Measurements from ENCODE around the gene PINLYP.

The PINLYP gene

DNA sequence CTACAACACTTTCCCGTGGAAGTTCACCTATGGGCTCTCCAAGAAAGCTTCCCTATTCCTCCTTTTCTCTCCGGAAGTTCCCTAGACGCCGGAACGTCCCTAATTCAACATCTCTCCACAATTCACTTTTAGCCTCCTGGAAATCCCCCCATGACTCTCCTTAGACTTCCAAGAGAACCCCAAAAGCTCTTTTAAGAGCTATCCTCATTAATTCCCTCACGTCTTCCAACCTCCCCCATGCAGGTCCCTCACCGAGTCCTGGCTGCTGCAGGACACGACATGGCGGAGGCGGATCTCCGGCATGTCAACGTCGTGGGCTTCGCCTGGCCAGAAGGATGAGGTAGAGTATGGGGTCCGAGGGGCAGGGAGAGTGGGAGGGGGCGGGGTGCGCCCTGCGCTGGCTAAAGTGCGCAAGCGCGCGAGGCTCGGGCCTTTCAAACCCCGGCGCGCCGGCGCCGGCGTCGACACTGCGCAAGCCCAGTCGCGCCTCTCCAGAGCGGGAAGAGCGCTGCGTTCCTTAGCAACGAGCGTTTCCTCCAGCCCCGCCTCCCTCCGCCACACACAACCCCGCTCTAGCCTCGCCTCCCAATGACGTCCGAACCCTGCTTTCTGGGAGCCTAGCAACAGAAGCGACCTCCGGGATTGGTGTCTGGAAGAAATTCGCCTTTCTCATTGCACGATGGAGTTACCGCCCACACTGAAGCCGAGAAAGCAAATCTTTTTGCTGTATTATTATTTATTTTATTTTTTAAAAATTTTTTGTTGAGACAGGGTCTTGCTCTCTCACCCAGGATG, at the start of gene PINLYP, which contains the start of gene XRCC1:
Gene PINLYP, plus strand, starts transcription at position 646 of the 795 bp plus-strand sequence. CDS start 1,391 bp downstream, outside the sequence.
Gene XRCC1, minus strand, starts transcription at position 372 of the 795 bp plus-strand sequence. Its CDS starts 69 bp downstream, at position 303.
- Mint-ChIP-seq H3K4me3 (peak within 1 kb of the TSS; percentile 98), H3K27ac (peak within 1 kb of the TSS; percentile 95), H3K4me1 (ENCODE audit: low read depth) (peaks cover 18% of the 10 kb centered on the region), H3K9me3 (no peaks in the 10 kb centered on the region), H3K27me3 (ENCODE audit: low read depth) (peaks cover 2% of the 10 kb centered on the region), H3K36me3 (ENCODE audit: low read depth) (peaks cover 6% of the 10 kb centered on the region)
- DNase-seq (ENCODE audit: low spot score), result peak; percentile 95

DNA sequence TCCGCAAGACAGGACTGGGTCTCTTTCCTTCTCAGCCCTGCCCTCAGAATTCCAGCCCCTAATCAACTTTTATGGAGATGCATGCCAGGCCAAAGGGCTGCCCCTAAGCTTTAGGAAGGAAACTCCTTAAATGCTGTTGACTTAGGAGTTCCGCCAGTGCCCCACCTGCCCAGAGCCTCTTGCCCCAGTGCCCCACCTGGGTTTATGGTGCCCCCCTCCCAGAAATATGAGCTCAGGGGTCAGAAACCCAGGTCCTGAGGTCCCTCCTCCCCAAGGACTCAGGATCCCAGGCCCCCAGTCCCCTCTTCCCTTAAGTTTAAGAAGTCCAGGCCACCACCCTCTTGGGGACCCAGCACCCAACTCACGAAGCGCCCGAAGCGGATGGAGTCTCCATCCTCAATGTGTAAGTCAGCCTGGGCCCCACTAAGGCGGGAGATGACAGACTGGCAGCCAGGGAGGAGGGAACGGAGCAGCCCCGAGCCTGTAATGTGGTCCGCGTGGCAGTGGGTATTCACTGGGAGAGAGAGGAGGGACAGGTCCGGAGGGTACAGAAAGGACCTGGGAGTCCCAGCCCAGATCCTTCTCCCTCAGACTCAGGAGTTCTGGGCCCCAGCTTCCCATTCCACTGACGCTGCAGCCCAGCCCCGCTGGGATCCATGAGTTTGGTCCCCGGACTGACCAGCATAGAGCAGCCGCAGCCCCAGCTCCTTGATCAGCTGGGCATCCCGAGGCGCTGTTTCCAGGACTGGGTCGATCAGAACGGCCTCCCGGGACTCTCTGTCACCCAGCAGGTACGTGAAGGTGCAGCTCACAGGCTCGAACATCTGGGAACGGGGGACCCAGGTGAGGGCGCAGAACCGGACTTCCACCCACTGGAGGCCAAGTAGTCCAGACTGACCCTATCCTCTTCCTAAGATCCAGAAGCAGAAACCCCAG, 49.5 kb upstream of the PINLYP start:
- no peaks in the 10 kb centered on the region for H3K27me3 Mint-ChIP-seq (ENCODE audit: low read depth)
- H3K4me3 Mint-ChIP-seq, result peak overlapping the region; percentile 78
- H3K27ac Mint-ChIP-seq, result peak overlapping the region; percentile 69
- peaks cover 6% of the 10 kb centered on the region for H3K36me3 Mint-ChIP-seq (ENCODE audit: low read depth)
- no peak for DNase-seq (ENCODE audit: low spot score)
- peaks cover 26% of the 10 kb centered on the region for H3K4me1 Mint-ChIP-seq (ENCODE audit: low read depth)
- no peaks in the 10 kb centered on the region for H3K9me3 Mint-ChIP-seq

DNA sequence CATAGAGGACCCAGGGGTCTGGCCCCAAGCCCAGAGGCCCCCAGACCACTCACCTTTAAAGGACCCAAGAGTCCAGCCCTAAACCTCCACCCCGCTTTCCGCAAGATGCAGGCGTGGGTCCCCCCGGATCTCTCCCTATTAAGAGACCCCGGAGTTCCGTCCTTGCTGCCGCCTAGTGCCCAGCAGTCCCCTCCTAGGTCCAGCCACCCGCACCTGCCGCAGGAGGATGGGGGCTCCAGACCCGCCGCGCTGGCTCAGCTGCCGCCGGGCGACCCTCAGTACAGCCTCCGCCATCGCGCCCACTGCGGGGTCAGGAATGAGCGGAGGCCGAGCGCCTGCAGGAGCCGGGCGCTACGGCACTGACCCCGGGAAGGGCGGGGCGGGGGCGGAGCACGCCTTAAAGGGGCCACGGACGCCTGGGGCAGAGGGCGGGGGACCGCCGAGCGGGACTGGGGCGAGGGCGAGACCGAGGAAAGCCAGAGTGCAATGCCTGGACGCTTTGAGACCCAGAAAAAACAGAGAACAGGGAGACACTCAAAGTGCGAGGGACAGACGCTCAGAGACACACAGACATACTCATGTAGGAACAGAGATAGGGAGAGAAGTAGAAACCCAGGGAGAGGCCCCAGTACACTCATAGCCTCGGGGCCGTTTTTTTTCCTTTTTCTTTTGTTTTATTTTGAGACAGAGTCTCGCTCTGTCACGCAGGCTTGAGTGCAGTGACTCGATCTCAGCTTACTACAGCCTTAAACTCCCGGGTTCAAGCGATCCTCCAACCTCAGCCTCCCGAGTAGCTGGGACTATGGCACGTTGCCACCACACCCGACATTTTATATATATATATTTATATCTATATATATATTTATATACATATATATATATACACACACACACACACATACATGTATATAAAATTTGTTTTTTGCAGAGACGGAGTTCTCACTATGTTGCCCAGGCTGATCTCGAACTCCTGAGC, 48.4 kb upstream of the PINLYP start, which contains the start of gene ETHE1:
Gene ETHE1, minus strand, starts transcription at position 318 of the 976 bp plus-strand sequence. Its CDS starts 24 bp downstream, at position 294.
- Mint-ChIP-seq H3K27ac (peak within 1 kb of the TSS; percentile 69), H3K27me3 (ENCODE audit: low read depth) (no peaks in the 10 kb centered on the region), H3K36me3 (ENCODE audit: low read depth) (peaks cover 6% of the 10 kb centered on the region), H3K9me3 (no peaks in the 10 kb centered on the region), H3K4me1 (ENCODE audit: low read depth) (peaks cover 26% of the 10 kb centered on the region), H3K4me3 (peak within 1 kb of the TSS; percentile 78)
- DNase-seq (ENCODE audit: low spot score), result peak; percentile 82

DNA sequence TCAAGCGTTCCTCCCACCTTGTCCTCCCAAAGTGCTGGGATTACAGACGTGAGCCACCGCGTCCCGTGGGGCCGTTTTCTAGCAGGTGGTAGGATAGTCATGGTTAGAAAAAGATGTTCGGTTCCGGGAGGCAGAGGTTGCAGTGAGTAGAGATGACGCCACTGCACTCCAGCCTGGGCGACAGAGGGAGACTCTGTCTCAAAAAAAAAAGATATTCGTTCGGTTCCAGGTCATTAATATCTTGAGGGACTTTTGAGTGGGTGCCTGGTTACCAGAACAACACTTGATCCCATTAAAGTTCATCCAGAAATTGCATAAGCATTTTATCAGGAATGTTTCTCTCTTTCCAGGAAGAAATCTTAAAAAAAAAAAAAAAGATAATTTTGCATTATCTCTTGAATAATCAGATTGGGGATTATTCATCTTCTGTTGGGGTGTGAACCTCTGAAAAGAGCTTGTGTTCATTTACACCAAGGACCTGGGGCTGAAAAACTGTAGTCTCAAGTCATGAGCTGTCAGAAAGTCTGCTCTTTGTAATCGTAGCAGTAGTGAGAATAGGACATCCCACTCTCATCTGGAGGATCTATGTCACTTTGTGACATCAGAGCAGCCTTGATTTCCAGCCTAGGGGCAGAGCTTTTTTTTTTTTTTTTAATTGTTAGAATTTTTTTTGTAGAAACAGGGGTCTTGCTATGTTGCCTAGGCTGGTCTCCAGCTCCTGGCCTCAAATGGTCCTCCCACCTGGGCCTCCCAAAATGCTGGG, 47.6 kb upstream of the PINLYP start:
- Mint-ChIP-seq H3K9me3 (no peaks in the 10 kb centered on the region), H3K4me1 (ENCODE audit: low read depth) (peaks cover 30% of the 10 kb centered on the region), H3K27ac (peak overlapping the region; percentile 55), H3K27me3 (ENCODE audit: low read depth) (no peaks in the 10 kb centered on the region), H3K4me3 (peak overlapping the region; percentile 51), H3K36me3 (ENCODE audit: low read depth) (peaks cover 2% of the 10 kb centered on the region)
- peak; percentile 27 for DNase-seq (ENCODE audit: low spot score)

DNA sequence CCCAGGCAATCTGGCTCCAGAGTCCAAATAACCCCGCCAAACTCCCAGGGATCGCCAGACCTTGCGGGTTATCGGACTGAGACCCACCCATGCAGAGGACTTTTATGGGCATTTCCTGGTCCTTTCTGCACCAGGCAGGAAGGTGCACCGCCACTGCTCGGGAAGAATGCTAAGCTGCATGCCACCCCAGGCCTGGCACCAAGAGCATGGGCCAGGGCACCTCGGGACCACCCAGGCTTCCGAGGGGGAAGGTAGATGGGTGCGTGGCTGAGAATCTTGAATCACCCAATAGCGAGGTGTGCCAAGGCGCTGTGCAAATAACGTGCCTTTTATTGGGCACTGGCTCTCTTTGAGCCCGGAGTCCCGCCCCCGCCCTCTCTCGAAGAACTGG, 43.0 kb upstream of the PINLYP start:
- no peaks in the 10 kb centered on the region for H3K9me3 Mint-ChIP-seq
- no peak for DNase-seq (ENCODE audit: low spot score)
- peaks cover 9% of the 10 kb centered on the region for H3K36me3 Mint-ChIP-seq (ENCODE audit: low read depth)
- H3K4me3 Mint-ChIP-seq, result peak overlapping the region; percentile 86
- no peaks in the 10 kb centered on the region for H3K27me3 Mint-ChIP-seq (ENCODE audit: low read depth)
- H3K4me1 Mint-ChIP-seq (ENCODE audit: low read depth), result peaks cover 18% of the 10 kb centered on the region
- H3K27ac Mint-ChIP-seq, result peak overlapping the region; percentile 87

DNA sequence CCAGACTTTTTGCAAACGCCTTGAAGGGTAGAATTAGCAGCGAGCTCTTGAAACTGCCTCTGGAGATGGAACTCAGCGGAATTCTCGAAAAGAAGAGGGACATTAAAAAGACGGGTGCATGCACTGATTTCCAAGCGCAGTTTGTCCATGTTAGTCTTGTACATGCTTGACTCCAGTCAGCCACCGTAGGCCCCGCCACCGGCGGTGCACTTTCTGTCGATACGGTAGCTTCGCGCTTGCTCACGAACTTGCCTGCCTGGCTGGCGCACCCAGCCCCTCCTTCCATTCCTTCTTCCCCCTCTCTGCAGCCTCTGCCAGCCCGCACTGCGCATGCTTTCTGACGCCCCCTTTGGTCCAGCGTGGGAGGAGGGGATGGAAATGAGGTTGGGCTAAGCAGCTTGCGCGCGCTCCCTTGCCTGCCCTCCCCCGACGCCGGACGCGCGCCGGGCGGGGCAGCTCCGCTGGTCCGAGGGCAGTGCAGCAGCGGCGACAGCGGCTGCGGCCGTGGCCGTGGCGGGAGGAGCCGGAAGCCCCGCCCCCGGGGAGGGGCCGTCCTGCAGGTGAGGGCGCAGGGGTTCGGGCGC, 42.5 kb upstream of the PINLYP start, which contains the start of gene ZNF575:
Gene ZNF575, plus strand, starts transcription at position 227 of the 584 bp plus-strand sequence. CDS start 1,235 bp downstream, outside the sequence.
- peak within 1 kb of the TSS; percentile 95 for H3K27ac Mint-ChIP-seq
- peak; percentile 92 for DNase-seq (ENCODE audit: low spot score)
- peaks cover 9% of the 10 kb centered on the region for H3K36me3 Mint-ChIP-seq (ENCODE audit: low read depth)
- no peaks in the 10 kb centered on the region for H3K9me3 Mint-ChIP-seq
- peak within 1 kb of the TSS; percentile 86 for H3K4me3 Mint-ChIP-seq
- no peaks in the 10 kb centered on the region for H3K27me3 Mint-ChIP-seq (ENCODE audit: low read depth)
- H3K4me1 Mint-ChIP-seq (ENCODE audit: low read depth), result peaks cover 15% of the 10 kb centered on the region

DNA sequence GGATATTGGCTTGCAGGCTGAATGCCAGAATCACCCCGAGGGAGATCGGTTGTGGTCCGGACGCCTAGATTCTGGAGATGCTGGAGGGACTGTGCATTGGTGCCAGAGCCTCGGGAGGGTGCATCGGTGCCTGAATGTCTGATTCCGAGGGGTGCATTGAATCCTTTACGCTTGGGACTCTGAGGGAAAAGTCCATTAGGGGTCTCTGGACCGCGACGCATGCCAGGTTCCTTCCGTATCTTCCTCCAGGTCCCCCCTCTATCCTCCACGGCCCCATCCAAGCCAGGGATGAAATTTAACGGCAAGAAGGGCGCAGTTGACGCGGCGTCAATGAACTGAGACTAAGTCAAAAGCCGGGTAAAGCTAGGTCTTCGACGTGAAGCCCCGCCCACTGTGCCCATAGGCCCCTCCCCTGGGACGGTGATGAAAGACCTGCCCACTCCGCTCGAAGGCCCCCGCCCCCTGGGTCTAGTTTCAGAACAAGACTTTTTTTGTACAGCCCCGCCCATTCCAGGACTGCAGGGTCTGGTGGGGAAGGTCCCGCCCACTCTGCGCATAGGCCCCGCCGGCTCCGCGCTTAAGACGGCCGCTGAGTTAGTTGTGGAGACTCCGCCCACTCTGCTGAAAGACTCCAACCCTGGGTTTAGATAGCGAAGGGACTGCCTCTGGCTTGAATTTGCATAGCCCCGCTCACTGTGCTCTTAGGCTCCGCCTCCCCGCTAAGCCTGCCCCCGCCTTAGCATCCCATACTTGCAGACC, 41.9 kb upstream of the PINLYP start:
- Mint-ChIP-seq H3K36me3 (ENCODE audit: low read depth) (peaks cover 15% of the 10 kb centered on the region), H3K27ac (peak overlapping the region; percentile 95), H3K4me1 (ENCODE audit: low read depth) (peaks cover 13% of the 10 kb centered on the region), H3K27me3 (ENCODE audit: low read depth) (no peaks in the 10 kb centered on the region), H3K9me3 (no peaks in the 10 kb centered on the region), H3K4me3 (peak overlapping the region; percentile 86)
- DNase-seq (ENCODE audit: low spot score), result peak; percentile 95

DNA sequence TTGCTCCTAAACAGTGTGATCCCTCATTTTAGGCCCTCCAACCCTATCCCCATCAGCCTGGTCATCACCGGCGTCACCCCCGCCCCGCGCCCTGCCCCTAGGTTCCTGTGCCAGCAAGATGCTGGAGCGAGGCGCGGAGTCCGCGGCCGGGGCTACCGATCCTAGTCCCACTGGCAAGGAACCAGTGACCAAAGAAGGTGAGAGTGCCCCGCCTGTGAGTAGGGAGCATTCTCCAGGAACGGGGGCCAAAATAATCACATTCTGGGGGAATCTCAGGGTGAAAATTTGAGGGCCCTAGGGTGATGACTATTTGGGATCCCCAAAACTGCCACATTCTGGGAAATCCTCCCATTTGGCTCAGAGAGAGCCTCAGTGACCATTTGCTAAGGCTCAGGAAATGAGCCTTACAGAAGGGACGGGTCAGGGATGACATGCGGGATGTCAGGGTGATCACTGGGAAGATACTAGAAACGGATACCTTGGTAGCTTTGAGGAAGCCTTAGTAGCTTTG, 41.2 kb upstream of the PINLYP start:
- DNase-seq (ENCODE audit: low spot score), result no peak
- Mint-ChIP-seq H3K36me3 (ENCODE audit: low read depth) (peaks cover 20% of the 10 kb centered on the region), H3K27ac (peak overlapping the region; percentile 95), H3K27me3 (ENCODE audit: low read depth) (no peaks in the 10 kb centered on the region), H3K4me1 (ENCODE audit: low read depth) (peaks cover 13% of the 10 kb centered on the region), H3K4me3 (peak overlapping the region; percentile 86), H3K9me3 (peaks cover 5% of the 10 kb centered on the region)

DNA sequence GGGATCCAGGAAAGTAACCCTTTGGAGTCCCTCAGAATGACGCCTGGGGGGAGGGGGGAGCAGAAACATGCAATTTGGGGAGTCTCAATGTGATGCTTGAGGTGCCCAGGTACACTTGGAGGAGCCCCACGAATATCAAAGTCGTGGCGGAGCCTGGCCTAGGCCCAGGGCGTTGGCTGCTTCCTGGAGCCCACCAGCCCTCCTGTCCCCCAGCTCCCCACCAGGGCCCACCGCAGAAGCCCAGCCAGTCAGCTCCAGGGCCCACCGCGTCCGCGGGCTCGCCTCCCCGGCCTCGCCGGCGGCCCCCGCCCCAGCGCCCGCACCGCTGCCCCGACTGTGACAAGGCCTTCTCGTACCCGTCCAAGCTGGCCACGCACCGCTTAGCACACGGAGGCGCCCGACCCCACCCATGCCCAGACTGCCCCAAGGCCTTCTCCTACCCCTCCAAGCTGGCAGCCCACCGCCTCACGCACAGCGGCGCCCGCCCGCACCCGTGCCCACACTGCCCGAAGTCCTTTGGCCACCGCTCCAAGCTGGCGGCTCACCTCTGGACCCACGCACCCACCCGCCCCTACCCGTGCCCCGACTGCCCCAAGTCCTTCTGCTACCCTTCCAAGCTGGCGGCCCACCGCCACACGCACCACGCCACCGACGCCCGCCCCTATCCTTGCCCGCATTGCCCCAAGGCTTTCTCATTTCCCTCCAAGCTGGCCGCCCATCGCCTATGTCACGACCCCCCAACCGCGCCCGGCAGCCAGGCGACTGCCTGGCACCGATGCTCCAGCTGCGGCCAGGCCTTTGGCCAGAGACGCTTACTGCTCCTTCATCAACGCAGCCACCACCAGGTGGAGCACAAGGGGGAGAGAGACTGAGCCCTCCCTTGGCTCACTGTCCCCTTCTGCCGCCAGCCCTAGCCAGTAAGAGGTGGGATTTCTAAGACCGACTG, 40.5 kb upstream of the PINLYP start:
- peaks cover 25% of the 10 kb centered on the region for H3K36me3 Mint-ChIP-seq (ENCODE audit: low read depth)
- H3K4me3 Mint-ChIP-seq, result peak overlapping the region; percentile 49
- DNase-seq (ENCODE audit: low spot score), result no peak
- peaks cover 13% of the 10 kb centered on the region for H3K4me1 Mint-ChIP-seq (ENCODE audit: low read depth)
- H3K27ac Mint-ChIP-seq, result peak overlapping the region; percentile 75
- peaks cover 5% of the 10 kb centered on the region for H3K9me3 Mint-ChIP-seq
- no peaks in the 10 kb centered on the region for H3K27me3 Mint-ChIP-seq (ENCODE audit: low read depth)

DNA sequence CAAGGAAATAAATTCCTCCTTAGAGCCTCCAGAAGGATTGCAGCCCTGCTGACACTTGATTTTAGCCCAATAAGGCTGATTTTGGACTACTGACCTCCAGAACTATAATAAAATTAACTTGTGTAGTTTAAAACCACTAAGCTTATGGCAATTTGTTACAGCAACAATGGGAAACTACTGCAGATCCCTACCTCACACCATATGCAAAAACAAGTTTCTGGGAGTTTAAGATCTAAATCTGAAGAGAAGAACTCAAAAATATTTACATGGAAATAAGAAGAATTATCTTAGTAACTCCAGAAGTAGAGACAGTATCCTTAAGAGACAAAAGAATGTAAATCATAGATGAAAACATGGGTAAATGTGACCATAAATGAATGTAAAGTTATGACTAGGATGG, 36.7 kb upstream of the PINLYP start:
- H3K27ac Mint-ChIP-seq, result no peak overlapping the region
- H3K36me3 Mint-ChIP-seq (ENCODE audit: low read depth), result peaks cover 45% of the 10 kb centered on the region
- no peak for DNase-seq (ENCODE audit: low spot score)
- peaks cover 4% of the 10 kb centered on the region for H3K4me1 Mint-ChIP-seq (ENCODE audit: low read depth)
- no peaks in the 10 kb centered on the region for H3K27me3 Mint-ChIP-seq (ENCODE audit: low read depth)
- H3K9me3 Mint-ChIP-seq, result peaks cover 5% of the 10 kb centered on the region
- no peak overlapping the region for H3K4me3 Mint-ChIP-seq

DNA sequence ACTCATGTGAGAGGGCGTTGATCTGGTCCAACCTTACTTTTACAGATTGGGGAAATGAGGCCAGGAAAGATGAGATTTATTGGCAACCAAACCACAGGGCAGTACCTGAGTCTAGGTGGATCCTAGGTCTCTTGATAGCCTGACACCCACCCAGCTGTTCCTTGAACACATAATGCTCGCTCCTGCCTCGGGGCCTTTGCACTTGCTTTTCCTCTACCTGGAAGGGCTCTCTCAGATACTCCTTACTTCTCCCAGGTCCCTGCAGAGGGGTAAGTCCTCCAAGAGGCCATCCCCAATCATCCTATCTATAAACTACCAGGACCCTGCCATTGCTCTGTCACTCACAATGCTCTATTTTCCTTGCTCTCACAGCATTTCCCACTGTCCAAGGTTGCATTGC, 35.2 kb upstream of the PINLYP start:
- no peaks in the 10 kb centered on the region for H3K27me3 Mint-ChIP-seq (ENCODE audit: low read depth)
- H3K9me3 Mint-ChIP-seq, result peaks cover 5% of the 10 kb centered on the region
- H3K36me3 Mint-ChIP-seq (ENCODE audit: low read depth), result peaks cover 51% of the 10 kb centered on the region
- H3K27ac Mint-ChIP-seq, result no peak overlapping the region
- no peak for DNase-seq (ENCODE audit: low spot score)
- H3K4me3 Mint-ChIP-seq, result no peak overlapping the region
- H3K4me1 Mint-ChIP-seq (ENCODE audit: low read depth), result peaks cover 1% of the 10 kb centered on the region

Data from T-helper 2 cell treated with Interferon-gamma antibody and Interleukin-4, amounts not matched to agents 5 μg/mL and 100 μg/mL, for 36 hours (primary cell).